ENCODE data around the gene SLC2A4RG.
A peak's percentile ranks its signal among the peaks of the same experiment; 100 is the strongest.

Gene SLC2A4RG

DNA sequence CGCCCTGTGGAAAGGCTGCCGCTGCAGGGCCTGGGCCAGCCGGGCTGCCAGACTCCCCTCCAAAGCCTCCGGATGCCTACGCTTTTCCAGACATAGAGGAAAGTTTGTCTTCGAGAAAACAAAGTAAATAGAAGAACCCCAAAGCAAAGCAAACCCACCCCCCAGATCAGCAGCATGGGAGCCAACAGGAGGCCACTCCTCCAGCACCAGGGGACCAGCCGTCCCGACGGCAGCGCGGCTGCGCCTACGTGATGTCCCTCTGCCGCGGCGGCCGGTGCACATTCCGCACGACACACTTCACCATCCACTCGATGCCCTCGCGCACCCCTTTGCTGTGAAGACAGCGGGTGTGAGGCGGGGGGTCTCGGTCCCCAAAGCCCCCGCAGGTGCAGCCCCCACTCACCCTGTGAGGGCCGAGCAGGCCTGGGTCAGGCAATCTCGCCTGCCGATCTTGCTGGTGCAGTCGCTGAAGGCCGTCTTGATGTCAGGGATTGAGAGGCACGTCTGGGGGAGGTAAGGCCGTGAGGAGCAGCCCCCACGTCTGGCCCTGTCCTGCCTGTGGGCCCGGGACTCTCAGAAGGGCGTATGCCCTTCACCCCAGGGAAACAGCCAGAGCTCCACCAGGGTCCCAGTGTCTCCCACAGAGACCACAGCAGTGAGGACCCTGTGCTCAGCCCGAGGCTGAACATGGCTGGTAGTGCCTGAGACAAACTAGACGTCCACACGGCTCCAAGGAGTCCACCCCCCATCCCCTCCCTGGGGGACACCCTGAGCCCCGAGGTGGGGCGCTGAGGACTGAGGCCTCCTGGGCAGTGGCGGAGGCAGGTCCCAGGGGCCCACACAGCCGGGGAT lies 39.2 kb upstream of the SLC2A4RG start:
- no peak for DNase-seq

DNA sequence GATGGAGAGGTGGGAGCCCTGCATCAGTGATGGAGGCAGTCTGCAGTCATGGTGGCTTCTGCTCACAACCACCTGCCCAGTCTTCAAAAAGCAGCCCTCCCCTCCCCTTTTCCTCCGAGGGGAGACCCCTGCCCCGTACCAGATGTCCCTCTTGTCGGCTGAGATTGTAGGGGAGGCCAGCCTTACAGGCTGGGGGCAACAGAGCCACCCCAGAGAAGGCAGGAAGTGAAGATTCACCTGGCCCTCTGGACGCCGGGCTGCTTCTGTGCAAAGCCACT lies 38.6 kb upstream of the SLC2A4RG start:
- no peak for DNase-seq

DNA sequence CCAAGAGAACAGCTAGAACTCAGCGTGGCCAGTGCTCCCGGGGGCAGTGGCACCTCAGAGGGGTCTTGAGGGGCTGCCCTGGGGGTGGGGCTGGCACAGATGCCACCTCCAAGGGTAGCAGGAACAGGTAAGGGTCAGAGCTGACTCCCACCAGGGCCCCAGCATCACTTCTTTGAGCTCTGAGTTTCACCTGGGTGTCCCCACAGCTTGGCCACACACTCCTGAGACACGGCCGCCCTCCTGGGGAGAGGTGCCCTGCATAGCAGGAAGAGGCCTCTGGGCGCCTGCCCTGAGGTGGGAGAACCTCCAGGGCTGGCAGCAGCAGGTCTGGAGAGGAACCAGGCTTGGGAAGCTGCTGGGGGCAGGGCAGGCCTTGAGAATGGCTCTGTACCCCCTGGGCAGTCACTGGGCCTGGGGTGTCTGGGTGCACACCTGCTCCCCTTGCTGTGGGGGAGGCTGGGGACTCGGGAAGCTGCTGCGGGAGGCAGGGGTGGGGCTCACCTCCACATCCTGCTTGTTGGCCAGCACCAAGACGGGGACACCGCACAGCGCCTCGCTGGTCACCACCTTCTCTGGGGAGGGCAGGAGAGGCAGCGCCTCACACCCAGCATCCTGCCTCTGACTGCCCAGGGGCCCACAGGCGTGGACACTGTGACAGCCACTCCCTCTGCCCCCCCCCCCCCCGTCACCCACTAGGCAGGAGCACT lies 38.1 kb upstream of the SLC2A4RG start:
- DNase-seq: no peak

GRCh38 chr20:63702036-63702665 lies 37.4 kb upstream of the SLC2A4RG start:
- no peak for DNase-seq

DNA sequence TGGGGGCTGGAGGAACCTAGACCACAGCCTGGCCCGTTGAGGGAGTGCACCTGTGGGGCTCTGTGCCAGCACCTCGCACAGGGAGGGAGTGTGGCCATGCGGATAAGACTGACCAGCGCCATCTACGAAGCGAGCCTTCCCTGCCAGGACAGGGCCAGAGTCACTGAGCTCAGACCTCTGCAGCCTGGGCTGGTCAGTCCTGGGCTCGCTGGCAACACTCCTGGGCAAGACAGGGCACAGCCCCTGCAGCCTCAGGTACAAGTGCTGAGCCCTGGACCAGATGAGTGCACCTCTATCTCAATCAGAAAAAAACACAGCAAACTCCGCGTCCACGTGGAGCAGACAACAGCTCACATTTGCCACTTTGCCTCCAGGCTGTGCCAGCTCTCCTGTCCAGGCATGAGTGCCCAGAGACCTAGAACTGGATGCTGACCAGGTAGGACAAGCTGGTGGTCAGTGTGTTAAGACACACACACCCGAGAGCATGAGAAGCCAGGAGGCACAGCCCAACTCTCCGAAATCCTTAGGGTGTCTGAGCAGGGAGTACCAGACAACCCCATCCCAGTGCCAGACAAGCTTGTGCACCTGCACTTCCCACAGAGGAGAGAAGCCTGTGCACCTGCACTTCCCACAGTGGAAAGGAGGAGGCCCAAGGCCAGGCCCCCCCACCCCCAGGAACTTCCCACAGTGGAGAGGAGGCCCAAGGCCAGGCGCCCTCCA lies 36.7 kb upstream of the SLC2A4RG start:
- no peak for DNase-seq

- no peak for DNase-seq
Measured at GRCh38 chr20:63703471-63703975, 36.1 kb upstream of the SLC2A4RG start.

DNA sequence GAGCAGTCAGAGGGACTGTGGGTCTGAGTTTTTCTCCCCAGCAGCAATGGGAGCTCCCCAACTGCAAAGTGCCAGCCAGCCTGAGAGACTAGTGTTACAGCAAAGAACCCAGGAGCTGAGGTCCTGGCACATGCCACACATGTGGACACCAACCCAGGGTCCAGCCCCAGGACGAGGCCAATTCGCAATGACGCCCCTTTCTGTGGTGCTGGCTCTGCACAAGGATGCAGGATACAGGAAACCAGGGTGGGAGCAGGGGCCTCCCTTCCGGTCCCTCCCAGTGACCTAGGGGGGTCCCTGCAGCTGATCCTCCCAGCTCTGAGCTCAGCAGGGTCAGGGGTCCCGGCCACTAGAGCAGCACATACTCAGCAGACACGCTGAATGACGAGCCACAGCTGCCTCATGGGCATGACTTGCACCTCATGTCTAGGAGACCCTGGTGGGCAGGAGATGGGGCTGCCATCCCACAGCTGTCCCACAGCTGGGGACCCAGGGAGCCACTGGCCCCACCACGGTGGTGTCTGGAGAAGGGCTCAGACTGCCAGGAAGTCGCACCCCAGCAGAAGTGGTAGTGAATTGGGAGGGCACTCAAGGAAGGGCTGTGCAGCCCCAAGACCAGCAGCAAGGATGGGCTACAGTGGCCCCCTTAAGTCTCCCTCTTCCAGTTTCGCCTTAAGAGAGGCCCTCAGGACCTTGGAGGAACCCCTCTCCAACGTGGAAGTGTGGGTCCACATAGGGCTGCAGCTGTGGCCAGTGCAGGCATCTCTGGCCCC lies 35.4 kb upstream of the SLC2A4RG start:
- DNase-seq: no peak

DNA sequence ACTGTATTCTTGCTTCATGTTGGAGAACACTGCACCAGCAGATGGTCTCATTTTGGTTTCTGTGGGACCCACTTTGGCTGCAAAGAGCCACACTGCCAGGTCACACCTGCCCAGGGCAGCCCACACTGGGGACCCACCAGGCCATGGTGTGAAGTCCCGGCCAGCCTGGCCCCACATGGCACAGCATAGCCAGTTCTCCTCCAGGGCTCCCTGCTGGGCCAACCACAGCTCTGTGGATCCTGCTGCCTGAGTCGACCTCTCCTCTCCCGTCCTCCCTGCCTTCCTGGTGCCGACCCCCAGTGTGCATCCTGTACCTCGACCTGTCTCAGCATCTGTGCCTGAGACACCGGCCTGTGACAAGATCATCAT lies 34.8 kb upstream of the SLC2A4RG start:
- no peak for DNase-seq

DNA sequence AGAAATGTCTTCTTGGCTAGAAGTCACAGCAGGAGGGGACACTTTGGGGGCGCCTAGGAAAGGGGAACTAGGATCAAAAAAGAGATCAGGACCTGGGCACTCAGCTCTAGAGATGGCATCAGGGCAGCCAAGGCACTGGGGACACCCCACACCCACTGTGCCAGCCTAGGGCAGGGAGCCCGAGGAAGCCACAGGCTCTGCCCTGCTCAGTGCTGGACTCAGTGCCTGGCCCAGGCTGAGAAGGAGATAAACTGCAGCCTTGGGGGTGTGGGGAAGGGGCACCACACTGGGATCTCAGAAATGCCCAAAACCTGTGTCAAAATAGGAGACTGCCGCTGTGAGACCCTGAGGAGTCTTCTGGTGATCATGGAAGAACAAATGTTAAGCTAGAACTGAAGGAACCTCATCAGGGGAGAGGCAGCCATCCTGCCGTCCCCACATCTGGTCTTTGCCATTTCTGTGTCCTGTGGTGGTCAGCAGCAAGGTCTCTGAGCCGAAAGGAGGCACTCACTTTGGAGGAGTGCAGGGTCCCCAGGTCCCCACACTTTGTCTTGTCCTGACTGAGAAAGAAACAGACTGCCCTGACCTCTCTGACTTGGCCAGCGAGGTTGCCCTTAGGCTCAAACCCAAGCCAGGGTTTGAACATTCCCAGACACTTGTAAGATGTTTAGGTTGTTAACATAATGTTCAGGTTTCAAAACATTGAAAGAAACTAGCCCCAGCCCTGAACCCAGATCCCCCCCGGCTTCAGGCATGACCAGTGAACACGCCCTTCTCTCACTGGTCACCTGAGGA lies 34.1 kb upstream of the SLC2A4RG start:
- DNase-seq: no peak

- no peak for DNase-seq
Measured at GRCh38 chr20:63706027-63706695, 33.4 kb upstream of the SLC2A4RG start.

DNA sequence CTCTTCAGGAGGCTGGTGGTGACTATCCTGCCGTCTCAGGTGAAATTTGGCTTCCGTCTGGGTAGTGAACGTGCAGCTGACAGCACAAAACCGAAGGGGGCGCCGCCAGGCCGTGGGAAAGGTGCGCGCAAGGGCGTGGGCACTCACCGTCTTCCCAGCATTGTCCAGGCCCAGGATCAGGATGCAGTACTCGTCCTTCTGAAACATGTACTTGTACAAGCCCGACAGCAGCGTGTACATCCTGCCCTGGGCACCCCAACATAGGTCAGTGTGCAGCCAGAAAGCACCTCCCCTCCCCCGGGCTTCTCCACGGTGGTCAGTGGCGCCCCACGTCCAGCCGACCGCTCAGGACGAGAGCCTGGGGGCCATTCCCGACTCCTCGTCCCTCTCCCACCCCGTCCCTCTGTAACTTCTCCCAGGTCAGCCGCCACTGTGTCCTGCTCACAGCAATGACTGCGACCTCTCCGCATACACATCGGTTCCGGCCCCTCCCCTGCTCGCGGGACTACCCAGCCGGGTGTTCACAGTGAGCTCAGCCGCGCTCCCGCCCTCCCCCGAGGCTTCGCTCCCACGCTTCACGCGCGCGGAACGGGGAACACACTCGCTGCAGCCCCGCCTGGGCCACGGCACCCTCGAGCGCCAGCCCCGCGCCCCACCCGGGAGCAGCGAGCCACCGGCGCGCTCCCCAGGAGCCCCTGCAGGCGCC lies 32.6 kb upstream of the SLC2A4RG start:
- peak; percentile 53 for DNase-seq

- DNase-seq: peak; percentile 84
Measured at GRCh38 chr20:63707558-63708300, 31.8 kb upstream of the SLC2A4RG start, which contains the start of the genes ARFRP1 and ZGPAT. ARFRP1 (minus strand) TSS chr20:63707976; CDS start chr20:63707091, 885 bp downstream. ZGPAT (plus strand) TSS chr20:63708039; CDS start chr20:63708581, 542 bp downstream.

GRCh38 chr20:63708301-63709148 lies 31.1 kb upstream of the SLC2A4RG start:
- no peak for DNase-seq

- DNase-seq: no peak
Measured at GRCh38 chr20:63709149-63709527, 30.4 kb upstream of the SLC2A4RG start.

DNA sequence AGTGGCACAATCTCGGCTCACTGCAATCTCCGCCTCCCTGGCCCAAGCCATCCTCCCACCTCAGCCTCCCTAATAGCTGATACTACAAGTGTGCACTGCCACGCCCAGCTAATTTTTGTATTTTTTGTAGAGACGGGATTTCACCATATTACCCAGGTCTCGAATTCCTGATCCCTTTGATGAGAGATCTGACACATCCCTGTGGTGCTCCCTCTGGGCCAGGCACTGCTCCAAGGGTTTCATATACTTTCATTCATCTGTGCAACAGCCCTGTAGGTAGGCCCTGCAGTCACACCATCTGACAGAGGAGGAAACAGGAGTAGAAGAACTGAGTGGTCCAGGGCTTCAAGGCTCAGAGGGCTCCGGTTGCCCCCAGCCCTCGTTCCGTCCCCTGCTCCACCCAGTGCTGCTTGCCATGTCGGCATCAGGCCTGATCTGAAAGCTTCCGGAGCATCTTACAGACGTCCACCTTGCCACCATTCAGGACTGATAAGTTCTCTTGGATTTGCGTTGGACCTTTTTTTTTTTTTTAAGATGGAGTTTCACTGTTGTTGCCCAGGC lies 28.4 kb upstream of the SLC2A4RG start:
- no peak for DNase-seq

DNA sequence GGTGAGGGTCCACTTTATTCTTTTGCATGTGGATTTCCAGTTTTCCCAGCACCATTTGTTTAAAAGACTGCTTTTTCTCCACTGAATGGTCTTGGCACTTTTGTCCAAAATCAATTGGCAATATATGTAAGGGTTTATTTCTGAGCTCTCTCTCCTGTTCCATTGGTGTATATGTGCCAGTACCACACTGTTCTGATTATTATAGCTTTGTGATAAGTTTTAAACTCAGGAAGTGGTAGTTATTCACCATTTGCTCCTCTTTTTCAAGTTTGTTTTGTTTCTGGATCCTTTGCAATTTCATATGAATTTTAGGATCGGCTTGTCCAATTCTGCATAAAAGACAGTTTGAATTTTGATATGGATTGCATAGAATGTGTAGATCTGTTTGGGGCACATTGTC lies 27.4 kb upstream of the SLC2A4RG start:
- no peak for DNase-seq

GRCh38 chr20:63714858-63715257 lies 24.7 kb upstream of the SLC2A4RG start:
- DNase-seq: no peak

DNA sequence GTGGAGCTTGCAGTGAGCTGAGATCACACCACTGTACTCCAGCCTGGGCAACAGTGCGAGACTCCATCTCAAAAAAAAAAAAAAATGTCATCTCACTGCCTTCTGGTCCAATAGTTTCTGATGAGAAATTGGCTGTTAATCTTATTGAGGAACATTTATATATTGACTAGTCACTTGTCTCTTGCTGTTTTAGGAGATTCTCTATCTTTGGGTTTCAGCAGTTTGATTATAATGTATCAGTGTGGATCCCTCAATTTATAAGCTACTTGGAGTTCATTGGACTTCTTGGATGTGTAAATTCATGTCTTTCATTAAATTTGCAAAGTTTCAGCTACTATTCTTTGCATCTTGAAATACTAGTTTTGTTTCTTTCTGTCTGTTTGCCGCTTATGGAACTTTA lies 20.6 kb upstream of the SLC2A4RG start:
- DNase-seq: no peak
